HTR-8/SVneo (cell line): ENCODE data around the gene RNF212B.

Source experiments
- DNase-seq: peaks from one replicate; pipeline ENCODE4 v3.0.0; 2011; ENCODE audit warnings: low spot score, mixed read lengths; ENCODE audit not compliant: insufficient read length
- FAIRE-seq: peaks from 2 replicates; lab custom pipeline; 2011; peaks lifted over from hg19 to GRCh38; lab: Jason Lieb, UNC

The RNF212B gene

DNA sequence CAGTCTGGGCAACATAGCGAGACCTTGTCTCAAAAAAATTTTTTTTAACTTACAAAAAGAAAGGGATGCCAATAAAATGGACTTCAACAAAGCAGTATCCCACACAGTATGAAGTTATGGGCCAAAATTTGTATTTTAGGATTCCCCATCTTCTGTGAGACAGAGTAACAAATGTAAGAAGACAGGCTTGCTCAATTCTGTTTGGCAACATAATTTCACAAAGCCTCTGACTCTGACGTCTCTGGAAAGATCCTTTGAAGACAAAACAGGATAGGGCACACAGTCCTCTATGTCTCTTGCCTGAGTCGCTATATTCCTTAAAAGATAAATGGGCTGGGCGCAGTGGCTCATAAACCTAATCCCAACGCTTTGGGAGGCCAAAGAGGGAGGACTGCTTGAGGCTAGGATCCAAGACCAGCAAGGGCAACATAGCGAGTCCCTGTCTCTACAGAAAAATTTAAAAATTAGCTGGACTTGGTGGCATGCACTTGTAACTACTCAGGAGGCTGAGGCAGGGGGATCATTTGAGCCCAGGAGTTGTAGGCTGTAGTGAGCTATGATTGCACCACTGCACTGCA lies 49.3 kb downstream of the RNF212B start:
- FAIRE-seq, result no peak
- DNase-seq, result no peak

DNA sequence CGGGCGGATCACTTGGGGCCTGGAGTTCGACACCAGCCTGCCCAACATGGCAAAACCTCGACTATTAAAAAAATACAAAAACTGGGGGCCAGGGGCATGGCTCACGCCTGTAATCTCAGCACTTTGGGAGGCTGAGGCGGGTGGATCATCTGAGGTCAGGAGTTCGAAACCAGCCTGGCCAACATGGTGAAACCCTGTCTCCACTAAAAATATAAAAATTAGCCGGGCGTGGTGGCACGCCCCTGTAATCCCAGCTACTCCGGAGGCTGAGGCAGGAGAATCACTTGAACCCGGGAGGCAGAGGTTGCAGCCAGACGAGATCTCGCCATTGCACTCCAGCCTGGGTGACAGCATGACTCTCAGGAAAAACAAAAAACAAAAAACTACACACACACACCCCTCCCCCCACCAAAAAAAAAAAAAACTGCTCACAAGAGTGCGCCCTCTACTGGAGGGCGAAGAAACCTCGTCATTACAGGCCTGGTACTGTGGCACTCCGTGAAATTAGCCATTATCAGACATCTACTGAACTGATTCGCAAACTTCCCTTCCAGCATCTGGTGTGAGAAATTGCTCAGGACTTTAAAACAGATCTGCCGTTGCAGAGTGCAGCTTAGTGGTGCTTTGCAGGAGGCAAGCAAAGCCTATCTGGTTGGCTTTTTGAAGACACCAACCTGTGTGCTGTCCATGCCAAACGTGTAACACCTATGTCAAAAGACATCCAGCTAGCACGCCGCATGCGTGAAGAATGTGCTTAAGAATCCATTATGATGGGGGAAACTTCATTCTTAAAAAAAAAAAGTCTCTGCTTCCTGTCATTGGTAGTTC lies 57.2 kb downstream of the RNF212B start:
- DNase-seq (no peak), FAIRE-seq (no peak)

DNA sequence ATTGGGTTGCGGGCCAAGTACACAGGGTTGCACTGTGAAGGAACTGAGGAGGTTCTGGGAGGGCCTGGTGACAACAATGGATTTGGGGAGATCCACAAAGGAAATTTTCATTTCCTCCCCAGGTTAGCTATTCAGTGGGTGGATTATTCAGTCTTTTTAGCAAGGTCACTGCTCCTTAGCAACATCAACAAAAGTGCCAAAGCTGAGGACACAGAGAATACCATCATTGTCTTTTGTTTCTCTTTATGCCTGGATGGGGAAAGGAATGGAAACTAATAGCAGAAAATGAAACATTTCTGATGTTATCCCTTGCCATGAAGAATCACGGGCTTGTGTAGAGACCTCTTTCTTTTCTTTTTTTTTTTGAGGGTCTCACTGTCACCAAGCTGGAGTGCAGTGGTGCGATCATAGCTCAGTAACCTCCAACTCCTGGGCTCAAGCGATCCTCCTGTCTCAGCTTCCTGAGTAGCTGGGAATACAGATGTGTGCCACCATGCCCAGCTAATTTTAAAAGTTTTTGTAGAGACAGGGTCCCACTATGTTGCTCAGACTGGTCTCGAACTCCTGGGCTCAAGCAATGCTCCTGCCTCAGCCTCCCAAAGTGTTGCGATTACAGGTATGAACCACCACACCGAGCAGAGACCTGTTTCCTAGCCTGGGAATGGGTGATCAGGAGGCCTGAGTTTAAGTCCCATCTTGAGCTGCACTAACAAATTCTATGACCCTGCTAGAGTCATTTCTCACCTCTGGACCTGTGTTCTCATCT lies 58.5 kb downstream of the RNF212B start:
- no peak for FAIRE-seq
- no peak for DNase-seq

DNA sequence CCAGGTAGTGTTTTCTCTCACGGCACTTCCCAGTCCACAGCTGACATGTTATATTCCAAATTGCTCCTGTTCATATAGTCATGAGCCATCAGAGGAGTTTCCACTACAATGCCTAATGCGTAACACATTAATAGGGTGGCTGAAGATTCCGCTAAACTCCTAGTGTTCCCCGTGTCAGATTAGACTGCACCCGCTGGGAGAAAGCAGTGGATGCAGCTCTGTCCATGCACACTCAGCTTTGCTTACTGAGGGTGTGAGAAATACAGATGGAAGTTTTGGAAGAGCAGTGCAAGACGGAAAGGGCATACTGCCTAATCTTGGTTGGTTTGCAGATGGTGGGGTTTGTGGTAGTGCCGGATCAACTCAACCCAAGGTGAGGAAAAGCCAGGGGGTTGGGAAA lies 59.4 kb downstream of the RNF212B start:
- FAIRE-seq (no peak), DNase-seq (no peak)

DNA sequence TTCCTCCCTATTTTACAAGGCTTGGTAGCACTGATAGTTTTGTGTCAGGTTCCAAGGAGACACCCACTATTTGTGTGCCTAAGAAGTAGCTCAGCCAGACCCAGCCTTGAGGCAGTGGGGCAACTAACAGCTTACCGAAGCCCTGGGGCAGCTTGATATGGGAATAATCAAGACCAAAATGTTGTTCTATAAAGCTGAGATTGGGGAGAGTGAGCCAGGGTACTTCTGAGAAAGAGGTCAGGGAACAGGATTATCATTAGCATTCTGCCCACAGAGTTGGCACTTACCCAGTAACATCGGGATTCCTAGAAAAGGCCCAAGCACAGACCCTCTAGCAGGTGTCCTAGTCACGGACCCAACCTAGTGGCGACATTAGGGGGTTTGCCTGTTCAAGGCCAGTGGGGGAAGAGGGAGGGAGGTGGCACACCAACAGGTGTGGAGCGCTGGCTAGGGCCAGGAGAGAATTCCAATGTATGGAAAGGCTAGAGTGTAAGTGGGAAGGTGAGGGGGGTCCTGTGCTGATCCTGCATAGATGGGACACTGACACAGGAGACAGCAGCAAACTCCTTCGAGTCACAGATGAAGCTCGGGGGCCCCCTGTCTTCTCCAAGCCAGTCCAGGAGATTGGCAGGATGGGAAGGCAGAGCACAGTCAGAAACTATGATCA lies 60.0 kb downstream of the RNF212B start:
- no peak for FAIRE-seq
- DNase-seq, result no peak

DNA sequence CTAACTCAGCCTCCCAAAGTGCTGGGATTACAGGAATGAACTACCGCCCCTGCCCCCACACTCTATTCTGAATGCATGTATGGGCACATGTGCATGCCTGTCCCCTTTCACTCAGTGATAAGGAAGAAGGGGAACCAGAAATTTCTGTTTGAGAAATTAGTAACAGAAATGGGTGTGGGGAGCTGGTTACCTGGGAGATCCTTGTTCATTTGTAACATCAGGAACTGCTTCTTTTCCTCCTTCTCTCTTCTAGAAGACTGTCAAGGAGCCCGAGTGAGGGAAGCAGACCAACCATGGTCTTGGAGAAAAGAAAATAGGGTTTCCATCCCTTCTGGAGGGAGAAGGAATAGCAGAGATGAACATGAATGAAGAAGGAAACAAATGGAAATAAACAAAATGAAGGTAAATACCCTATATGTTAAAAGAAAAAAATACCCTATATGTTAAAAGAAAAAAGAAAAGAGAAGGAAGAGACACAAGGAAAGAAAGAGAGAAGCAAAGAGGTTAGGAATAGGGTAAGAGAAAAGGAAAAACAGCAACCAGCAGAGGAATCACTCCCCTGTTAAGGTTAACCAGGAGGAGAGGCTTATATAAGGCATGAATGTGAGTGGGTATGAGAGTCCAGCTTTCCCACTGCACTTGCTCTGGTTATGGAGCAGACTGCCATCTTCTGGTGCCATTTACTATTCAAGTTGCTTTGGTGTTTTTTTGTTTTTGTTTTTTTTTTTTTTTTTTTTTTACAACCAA lies 61.6 kb downstream of the RNF212B start:
- FAIRE-seq (no peak), DNase-seq (peak; percentile 19)

DNA sequence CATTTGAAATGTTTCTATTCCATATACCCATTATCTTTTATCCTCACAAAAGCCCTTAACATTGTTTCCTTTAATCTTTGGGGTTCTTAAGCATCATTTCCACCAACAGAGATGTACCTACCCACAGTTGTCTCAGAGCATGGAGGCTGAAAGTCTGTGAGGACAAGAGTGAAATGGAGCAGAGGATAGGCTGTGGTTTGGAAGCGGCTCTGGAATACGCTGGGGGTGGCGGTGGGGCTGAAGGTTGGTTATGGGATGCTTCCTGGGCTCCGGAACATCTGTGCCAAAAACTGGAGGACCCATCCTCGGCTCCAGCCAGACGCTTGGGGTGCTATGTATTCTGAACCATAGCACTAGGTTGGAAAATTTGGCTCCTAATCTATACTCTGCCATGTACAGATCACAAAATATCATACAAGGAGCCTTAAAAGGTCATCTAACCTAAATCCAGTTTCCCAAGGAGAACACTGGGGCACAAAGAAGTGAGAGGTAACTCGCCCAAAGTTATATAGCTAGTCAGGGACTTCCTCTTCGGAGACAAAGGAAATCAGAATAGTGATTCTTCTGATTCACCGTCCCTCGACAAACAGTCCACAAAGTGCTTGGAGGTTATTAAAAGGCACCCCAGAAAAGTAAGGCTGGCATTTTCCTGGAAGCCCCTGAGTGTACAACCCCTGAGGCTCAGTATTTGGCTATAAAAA lies 62.4 kb downstream of the RNF212B start:
- no peak for FAIRE-seq
- no peak for DNase-seq

DNA sequence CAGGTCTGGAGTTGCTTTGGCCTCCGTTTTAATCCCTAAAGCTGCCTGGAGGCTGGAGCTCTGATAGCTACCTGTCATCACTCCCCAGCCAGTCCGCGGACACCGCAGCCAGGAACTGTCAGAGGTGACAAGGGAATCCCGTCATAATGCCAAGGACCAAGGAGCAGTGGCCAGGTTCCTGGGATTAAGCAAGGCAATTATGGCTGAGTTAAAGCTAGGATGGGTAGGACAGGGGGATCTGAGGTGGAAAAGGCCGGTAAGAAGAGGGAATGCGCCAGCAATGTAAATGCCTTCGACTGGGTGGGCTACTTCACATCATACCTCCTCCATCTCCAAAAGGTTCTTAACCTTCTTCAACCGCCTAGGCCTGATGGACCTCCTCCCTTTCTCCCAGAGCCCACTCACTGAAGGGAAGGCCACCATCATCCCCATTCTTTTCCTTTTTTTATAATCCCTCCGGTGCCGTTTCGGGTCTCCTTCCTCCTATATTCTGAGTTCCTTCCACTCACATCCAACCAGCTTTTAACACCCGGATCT lies 63.0 kb downstream of the RNF212B start:
- peak; percentile 6 for DNase-seq
- no peak for FAIRE-seq

DNA sequence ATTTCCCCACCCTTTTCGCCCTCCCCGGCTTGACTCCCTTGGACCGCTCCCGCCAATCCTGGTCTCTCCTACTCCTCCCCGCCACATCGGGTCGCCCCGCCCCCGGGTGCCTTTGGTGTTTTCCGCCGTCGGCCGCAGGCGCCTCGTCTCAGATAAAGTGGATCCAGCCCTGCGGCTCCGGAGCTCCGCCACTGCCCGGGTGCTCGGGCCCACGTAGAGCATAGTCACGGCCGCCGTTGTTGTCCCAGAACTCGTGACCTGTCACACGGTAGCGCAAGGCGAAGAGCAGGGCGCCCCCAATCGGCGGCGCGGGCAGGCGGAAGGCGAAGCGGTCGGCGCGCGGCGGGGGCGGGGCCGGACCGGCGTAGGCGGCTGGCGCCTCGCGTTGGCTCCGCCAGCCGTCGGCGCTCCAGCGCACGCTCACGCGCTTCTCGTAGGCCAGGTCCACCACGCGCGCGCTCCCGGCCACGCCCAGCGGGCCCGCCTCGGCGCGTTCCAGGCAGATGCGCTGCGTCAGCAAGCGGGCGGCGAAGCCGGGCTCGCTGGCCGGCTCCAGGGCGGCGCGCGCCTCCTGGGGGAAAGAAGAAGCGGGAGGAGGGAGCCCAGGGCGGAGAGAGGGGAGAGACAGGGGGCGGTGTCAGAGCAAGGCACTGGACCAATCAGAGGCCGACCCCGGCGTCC lies 63.7 kb downstream of the RNF212B start:
- FAIRE-seq (peak; percentile 44), DNase-seq (peak; percentile 90)

DNA sequence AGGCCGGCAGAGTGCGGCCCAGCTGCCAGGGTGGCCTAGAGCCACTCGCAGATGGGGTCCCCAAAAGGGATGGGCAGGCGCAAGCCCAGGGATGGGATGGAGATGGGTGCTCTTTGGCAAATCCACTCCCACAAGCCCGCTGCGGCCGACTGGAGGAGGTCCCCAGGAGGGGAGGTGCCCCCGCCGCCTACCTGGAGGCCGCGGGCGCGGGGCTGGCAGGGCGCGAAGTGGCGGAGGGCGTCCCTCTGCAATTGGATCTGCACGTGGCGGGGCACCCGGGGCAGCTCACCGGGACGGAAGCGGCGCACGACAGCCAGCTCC lies 64.2 kb downstream of the RNF212B start:
- no peak for FAIRE-seq
- no peak for DNase-seq

DNA sequence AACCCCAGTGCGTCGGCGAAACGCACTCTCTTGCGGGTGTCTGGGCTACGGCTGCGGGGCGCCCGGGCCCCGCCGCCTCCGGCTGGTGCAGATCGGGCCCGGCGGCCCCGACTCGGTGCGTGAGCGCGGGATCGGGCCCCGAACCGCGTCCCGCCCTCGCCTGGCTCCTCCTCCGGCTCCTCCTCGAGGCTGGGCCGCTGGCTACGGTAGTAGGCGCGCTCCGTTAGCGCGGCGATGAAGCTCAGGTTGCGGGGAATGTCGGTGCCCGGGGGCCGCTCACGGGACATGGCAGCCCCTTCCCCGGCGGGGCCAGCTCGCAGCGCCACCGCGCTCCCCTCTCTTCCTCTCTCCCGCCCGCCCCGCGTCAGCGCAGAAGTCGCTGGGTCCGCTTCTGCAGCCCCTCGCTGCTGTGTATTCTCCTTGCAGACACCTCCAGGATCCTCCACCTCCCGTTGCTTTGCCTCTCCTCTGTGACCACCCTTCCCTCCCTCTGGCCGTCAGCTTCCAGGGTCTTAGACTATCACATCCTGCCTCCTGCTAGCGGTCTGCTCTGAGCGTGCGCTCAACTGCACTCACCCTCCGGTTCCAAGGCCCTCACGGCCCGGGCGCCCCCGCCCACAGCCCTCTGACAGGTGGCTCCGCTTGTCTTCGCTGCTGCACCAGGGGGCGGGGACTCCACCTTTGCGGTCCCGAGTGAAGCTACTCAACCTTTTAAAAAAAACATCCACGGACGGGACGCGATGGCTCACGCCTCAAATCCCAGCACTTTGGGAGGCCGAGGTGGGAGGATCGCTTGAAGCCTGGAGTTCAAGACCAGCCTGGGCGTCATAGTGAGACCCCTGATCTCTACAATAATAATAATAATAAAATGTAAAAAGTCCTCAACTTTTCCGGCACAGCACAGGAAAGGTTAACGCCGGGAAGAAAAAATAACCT lies 64.8 kb downstream of the RNF212B start, which contains the start of gene PPP1R3E:
Gene PPP1R3E (minus strand): TSS at position 570 of the 936 bp plus-strand sequence. CDS start 283 bp downstream, at position 287.
- DNase-seq (peak; percentile 14), FAIRE-seq (no peak)

DNA sequence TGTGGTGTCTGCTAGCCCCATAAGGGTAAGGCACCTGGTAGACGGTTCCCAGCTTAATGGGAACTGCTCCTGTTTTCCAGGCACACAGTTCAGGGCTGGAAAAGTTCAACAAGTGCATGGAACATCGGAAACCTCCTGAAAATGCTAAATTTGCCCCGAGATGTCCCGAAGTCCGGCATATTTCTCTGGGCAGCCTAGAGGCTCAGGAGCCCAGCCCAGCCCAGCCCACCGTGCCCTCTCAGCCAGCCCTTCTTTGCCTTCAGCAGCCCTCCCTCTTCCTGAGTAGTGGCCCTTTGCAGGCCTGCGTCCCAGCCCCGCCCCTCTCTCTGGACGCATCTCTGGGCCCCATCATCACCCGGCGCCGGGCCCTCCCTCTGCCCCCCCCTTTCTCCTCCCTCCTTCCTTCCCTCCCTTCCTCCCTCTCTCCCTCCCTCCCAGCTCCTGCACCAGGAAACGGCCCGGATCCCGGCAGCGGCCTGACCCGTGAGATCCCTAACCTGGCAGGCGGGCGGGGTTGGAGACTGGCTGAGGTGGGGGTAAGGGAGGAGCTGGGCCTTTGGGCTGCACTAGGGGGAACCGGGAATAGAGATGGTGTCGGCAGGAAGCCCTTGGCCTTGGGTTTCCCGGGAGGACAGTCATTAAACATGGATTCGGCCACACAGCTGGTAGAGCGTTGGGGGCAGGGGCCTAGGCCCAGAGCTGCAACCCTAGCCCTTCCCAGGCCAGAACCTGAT lies 68.8 kb downstream of the RNF212B start, which contains the start of gene BCL2L2:
Gene BCL2L2 (plus strand): TSS at position 422 of the 734 bp plus-strand sequence. CDS start 935 bp downstream, outside the sequence.
- no peak for FAIRE-seq
- DNase-seq, result peak; percentile 57

DNA sequence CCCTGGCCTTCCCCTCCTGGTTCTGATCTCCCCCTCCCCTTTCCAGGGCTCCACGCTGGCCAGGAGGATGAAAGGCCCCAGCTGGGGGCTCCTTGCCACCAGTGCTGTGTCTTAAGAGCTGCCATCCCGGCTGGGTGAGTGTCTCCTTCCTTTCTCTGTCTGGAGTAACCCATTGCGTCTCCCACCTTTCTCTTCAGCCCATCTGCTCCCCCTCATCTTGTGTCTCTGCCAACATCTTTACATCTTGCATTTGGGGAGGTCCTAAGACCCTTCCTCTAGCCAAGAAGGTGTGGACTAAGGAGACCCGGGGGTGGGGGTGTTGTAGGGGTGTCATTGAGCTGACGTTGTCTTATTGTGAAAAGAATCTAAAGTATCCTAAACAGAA lies 69.4 kb downstream of the RNF212B start:
- no peak for DNase-seq

DNA sequence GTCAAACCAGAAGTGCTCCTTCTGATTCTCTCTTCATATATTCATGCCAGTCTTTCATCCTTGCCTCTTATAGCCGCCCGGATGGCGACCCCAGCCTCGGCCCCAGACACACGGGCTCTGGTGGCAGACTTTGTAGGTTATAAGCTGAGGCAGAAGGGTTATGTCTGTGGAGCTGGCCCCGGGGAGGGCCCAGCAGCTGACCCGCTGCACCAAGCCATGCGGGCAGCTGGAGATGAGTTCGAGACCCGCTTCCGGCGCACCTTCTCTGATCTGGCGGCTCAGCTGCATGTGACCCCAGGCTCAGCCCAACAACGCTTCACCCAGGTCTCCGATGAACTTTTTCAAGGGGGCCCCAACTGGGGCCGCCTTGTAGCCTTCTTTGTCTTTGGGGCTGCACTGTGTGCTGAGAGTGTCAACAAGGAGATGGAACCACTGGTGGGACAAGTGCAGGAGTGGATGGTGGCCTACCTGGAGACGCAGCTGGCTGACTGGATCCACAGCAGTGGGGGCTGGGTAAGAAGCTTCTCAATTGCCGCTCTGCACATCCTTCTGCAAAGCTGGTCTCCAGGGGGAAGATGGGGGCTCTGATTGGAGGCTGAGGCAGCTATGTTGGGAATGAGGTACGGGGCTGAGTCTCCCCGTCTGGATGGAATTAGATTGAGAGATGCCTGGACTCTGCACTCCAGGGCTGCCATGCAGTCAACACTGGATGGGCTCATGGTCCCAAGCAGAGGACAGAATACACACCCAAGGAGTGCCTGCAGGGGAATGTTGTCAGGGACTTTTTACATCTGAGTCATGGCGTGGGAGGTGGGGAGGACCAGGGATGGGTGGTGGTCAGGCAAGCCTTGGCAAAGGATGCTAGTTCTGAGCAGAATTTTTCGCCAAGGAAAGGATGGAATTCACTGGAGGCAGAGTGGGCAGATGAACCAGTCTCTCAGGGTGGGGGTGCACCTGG lies 70.2 kb downstream of the RNF212B start:
- FAIRE-seq (no peak), DNase-seq (no peak)

More for the DNA sequence above, 69.4 kb downstream of the RNF212B start:
- FAIRE-seq, result no peak

DNA sequence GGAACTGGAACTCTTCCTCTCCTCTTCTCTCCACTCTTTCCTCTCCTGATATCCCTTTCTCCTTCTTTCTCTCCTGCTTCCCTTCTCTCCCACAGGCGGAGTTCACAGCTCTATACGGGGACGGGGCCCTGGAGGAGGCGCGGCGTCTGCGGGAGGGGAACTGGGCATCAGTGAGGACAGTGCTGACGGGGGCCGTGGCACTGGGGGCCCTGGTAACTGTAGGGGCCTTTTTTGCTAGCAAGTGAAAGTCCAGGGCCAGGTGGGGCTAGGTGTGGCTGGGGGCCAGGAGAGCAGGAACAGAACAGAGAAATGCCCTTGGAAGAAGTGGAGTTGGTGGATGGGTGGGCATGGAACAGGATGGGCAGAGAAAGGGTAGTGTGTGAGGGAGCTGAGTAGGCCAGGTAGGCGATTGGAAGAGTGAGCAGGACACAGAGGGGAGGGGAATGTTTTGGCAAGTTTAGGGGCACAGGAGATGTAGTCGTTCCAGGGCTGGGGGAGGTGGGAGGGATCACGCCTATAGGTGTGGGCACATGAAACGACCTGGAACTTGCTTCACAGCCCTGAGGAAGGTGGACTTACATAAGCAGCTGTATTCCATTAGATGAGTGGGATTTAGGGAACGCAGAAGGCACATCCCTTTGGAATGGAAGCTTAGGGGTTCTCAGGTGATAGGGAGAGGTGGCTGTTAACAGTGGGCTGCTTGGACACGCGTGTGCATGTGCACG lies 71.1 kb downstream of the RNF212B start:
- FAIRE-seq, result no peak
- DNase-seq, result no peak
